ENCODE results near the gene PHOX2A.

DNA sequence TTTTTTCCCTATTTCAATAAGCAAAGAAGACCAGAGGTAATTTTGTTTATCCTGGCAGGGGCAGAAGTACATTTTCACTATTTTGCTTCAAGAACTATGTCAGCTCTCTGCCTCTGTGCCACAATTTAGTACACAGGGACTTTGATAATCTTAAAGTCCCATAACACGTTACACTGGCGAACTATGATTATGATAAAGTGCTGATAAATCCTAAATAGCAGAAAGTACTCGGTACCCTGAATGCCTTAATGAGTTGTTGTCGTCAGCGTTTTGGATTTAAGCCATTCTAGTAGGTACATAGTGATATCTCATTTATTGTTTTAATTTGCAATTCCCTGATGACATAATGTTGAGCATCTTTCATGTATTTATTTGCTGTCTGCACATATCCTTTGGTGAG is 16.6 kb upstream of the PHOX2A start:
- TF ChIP-seq CTCF (IDR thresholded peaks at IDR 0.05; ENCODE audit: insufficient read depth, low read length, poor library complexity, severe bottlenecking) (no peak), EZH2phosphoT487 (conservative IDR thresholded peaks at IDR 0.05; ENCODE audit: low read length) (no peak)

Data from SU-DHL-6 (cell line).